Measurements from ENCODE around the gene ZNF428. TPM values are rescaled to one million over a fixed set of nuclear protein-coding genes. Genes with fewer than 3 reads are reported as not detected.

ZNF428 gene
- total and polyA plus RNA-seq, 10 donors: 19.9 to 54.7 (median 27.7) TPM

DNA sequence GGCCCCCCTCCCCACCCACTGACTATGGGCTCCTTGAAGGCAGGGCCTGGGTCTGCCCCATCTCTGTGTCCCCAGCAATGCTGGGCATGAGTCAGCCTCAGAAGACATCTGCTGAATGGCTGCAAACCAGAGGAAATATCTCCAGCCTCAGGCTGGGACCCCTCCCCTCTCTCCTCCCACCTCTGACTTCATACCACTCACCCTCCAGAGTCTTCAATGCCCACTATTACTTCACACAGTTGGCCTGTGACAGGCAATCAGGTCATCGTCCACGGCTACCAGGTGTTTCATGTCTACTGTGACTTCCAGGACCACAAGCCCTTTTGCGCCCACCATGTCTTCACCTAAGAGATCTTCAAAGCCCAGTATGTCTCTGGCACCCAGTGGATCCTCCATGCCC is 7.6 kb downstream of the ZNF428 start, which contains the start of gene SRRM5:
TSS of gene SRRM5 (plus strand) at position 301 of the 400 bp plus-strand sequence. CDS start at position 335, 34 bp downstream.
- 88 to 100% (median 93%) methylated on average over 3 of the region's 3 CpGs for WGBS, 5 donors
- TF ChIP-seq POLR2AphosphoS5 (IDR thresholded peaks at IDR 0.05) (no peak), POLR2A (IDR thresholded peaks at IDR 0.05) (no peak)
- TF ChIP-seq, protein P1, sequence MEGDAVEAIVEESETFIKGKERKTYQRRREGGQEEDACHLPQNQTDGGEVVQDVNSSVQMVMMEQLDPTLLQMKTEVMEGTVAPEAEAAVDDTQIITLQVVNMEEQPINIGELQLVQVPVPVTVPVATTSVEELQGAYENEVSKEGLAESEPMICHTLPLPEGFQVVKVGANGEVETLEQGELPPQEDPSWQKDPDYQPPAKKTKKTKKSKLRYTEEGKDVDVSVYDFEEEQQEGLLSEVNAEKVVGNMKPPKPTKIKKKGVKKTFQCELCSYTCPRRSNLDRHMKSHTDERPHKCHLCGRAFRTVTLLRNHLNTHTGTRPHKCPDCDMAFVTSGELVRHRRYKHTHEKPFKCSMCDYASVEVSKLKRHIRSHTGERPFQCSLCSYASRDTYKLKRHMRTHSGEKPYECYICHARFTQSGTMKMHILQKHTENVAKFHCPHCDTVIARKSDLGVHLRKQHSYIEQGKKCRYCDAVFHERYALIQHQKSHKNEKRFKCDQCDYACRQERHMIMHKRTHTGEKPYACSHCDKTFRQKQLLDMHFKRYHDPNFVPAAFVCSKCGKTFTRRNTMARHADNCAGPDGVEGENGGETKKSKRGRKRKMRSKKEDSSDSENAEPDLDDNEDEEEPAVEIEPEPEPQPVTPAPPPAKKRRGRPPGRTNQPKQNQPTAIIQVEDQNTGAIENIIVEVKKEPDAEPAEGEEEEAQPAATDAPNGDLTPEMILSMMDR (IDR thresholded peaks at IDR 0.05 in 8 of 11, conservative IDR thresholded peaks at IDR 0.05 in 3 of 11): no peak
- no peak within 1 kb of the TSS for H3K4me3 ChIP-seq
- no peak for DNase-seq
- H3K27me3 ChIP-seq (replicated peaks in 1 of 7): no peaks in the 10 kb centered on the region
- no peaks in the 10 kb centered on the region for H3K9me3 ChIP-seq
- peaks cover 0 to 31% (median 4%) of the 10 kb centered on the region in 6 donors for H3K4me1 ChIP-seq
- intact Hi-C loops (cut with DNase I; ENCODE audit: low total_unique reads): no loop called here
- peaks cover 2 to 68% (median 27%) of the 10 kb centered on the region in 6 donors for H3K36me3 ChIP-seq
- H3K27ac ChIP-seq: no peak within 1 kb of the TSS

DNA sequence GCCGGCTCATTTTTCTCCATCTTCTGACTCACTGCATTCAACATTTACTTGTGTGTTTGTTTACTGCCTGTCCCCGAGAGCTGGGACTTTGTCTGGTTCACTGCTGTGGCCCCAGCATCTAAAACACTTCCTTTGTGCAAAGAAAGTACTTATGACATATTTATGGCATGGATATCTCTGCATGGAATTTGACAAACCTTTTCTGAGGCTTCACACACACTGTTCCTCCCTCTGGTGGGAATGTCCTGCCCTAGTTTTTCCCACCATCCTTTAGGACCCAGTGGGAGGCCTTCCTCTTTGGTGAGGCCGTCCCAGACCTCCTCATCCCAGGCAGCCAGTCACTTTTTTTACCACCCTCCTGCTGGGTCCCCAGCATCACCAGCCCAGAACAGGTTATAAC is 8.9 kb downstream of the ZNF428 start:
- WGBS, 5 donors: 71 to 85% (median 82%) methylated on average over 3 of the region's 3 CpGs
- Histone ChIP-seq H3K27me3 (replicated peaks in 1 of 7) (no peaks in the 10 kb centered on the region), H3K27ac (no peak overlapping the region), H3K4me1 (peaks cover 0 to 21% (median 0%) of the 10 kb centered on the region in 6 donors), H3K4me3 (no peak overlapping the region), H3K36me3 (peaks cover 2 to 75% (median 30%) of the 10 kb centered on the region in 6 donors), H3K9me3 (no peaks in the 10 kb centered on the region)
- no peak for TF ChIP-seq POLR2AphosphoS5 (IDR thresholded peaks at IDR 0.05)
- no peak for TF ChIP-seq POLR2A (IDR thresholded peaks at IDR 0.05)
- TF ChIP-seq, protein P1 (IDR thresholded peaks at IDR 0.05 in 8 of 11, conservative IDR thresholded peaks at IDR 0.05 in 3 of 11): no peak
- DNase-seq: no peak
- intact Hi-C loops (cut with DNase I; ENCODE audit: low total_unique reads): no loop called here

- no peak overlapping the region for H3K4me3 ChIP-seq
- TF ChIP-seq POLR2AphosphoS5 (IDR thresholded peaks at IDR 0.05) (no peak), POLR2A (IDR thresholded peaks at IDR 0.05) (no peak)
- TF ChIP-seq, protein P1 (IDR thresholded peaks at IDR 0.05 in 8 of 11, conservative IDR thresholded peaks at IDR 0.05 in 3 of 11): no peak
- H3K27me3 ChIP-seq (replicated peaks in 1 of 7): no peaks in the 10 kb centered on the region
- peaks cover 2 to 75% (median 30%) of the 10 kb centered on the region in 6 donors for H3K36me3 ChIP-seq
- intact Hi-C loops (cut with DNase I; ENCODE audit: low total_unique reads): no loop called here
- no peak for DNase-seq
- H3K4me1 ChIP-seq: peaks cover 0 to 17% (median 0%) of the 10 kb centered on the region in 6 donors
- no peak overlapping the region for H3K27ac ChIP-seq
- no peaks in the 10 kb centered on the region for H3K9me3 ChIP-seq
- 81 to 95% (median 85%) methylated on average over 7 of the region's 7 CpGs for WGBS, 5 donors
Observed at GRCh38 chr19:43609872-43610271, 9.6 kb downstream of the ZNF428 start.

DNA sequence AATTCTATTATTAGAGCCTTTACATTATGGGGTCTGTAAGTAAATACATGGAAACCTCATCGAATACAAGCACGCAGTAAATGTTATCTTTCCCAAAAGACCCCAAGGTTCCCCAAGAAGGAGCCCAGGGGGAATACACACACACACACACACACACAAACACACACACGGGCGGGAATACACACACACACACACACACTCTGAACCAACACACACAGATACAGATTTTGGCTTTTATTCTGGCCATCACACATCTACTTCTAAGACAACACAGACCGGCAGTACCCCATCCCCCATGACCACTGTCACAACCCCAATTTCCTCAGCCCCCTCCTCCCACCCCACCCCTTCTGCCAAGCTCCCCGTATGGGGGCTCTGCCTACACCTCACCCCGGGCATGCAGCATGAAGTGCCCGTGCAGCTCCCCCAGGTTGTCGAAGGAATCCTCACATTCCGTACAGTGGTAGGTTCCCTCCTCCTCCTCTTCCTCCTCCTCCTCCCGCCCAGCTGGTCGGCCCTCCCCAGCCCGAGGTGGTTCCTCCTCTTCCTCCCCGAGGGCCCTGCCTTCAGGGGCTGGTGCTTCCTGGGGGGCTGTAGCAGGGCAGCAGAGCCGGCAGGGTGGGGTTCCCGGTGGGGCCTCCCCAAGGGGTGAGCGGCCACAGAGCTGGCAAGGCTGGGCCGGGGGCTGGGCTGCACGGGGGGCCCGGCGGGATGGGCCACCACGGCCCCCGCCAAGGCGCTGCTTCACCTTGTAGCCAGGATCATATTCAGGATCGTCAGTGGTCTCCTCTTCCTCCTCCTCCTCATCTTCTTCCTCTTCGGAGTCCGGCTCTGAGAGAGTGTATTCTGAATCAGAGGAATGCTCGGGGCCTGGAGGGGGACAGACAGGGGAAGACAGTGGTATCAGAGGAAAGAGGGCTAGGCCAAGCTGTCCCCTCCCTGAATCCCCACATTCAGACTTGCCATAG is 11.9 kb downstream of the ZNF428 start:
- Histone ChIP-seq H3K27me3 (replicated peaks in 1 of 7) (no peaks in the 10 kb centered on the region), H3K27ac (peak overlapping the region in 1 of 8 donors; percentile 51), H3K4me1 (peaks cover 0 to 17% (median 0%) of the 10 kb centered on the region in 6 donors), H3K36me3 (peaks cover 2 to 59% (median 17%) of the 10 kb centered on the region in 6 donors), H3K9me3 (no peaks in the 10 kb centered on the region), H3K4me3 (peak overlapping the region in 1 of 8 donors; percentile 24)
- TF ChIP-seq POLR2AphosphoS5 (IDR thresholded peaks at IDR 0.05): peak in 2 of 3 donors; percentile 6 to 50
- TF ChIP-seq, protein P1 (IDR thresholded peaks at IDR 0.05 in 8 of 11, conservative IDR thresholded peaks at IDR 0.05 in 3 of 11): no peak
- no peak for DNase-seq
- intact Hi-C loops (cut with DNase I; ENCODE audit: low total_unique reads): no loop called here
- WGBS, 5 donors: 47 to 63% (median 53%) methylated on average over 18 to 28 of the region's 28 CpGs

Measured in spleen (tissue), 11 donors.